ENCODE results near the gene PRTG.

GRCh38 chr15:55630858-55631257, 112.1 kb downstream of the PRTG start:
- TF ChIP-seq, protein P1, sequence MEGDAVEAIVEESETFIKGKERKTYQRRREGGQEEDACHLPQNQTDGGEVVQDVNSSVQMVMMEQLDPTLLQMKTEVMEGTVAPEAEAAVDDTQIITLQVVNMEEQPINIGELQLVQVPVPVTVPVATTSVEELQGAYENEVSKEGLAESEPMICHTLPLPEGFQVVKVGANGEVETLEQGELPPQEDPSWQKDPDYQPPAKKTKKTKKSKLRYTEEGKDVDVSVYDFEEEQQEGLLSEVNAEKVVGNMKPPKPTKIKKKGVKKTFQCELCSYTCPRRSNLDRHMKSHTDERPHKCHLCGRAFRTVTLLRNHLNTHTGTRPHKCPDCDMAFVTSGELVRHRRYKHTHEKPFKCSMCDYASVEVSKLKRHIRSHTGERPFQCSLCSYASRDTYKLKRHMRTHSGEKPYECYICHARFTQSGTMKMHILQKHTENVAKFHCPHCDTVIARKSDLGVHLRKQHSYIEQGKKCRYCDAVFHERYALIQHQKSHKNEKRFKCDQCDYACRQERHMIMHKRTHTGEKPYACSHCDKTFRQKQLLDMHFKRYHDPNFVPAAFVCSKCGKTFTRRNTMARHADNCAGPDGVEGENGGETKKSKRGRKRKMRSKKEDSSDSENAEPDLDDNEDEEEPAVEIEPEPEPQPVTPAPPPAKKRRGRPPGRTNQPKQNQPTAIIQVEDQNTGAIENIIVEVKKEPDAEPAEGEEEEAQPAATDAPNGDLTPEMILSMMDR (IDR thresholded peaks at IDR 0.05) = no peak
- no peak for TF ChIP-seq POLR2A (IDR thresholded peaks at IDR 0.05)
